NCI-H2029 (cell line): ENCODE data around the gene OR4C45.
"Not testable (repeated sequence)": the region's sequence is repeated elsewhere in the genome, so short reads cannot be mapped to it uniquely, and the experiment has no call there.

Experiments used
- DNase-seq: peaks from one replicate; lab custom pipeline; 2025; lab: John Stamatoyannopoulos, UW

OR4C45 gene

GRCh38 chr11:50032574-50032973 is at the start of gene OR4C45:
TSS of gene OR4C45 (plus strand) at chr11:50032874.
- DNase-seq = no peak

DNA sequence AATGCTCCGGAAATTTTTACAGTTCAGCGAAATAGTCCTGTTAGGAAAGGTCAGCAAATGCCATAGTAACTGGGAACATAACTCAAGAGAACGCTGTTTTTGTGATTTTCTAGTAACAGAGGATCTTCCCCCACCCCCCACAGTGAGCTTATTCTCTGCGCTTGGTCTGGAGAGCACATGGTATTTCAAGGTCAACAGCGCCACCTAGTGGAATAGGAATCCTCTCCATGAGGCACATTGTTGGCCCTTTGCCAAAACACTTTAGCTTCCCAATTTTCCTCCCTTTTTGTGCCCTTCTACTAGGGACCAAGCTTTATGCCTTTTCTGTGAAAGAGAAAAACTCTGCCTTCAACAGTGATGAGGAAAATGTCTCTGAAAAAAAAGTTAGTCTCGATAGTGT is 37.1 kb upstream of the OR4C45 start:
- DNase-seq = peak; percentile 87

DNA sequence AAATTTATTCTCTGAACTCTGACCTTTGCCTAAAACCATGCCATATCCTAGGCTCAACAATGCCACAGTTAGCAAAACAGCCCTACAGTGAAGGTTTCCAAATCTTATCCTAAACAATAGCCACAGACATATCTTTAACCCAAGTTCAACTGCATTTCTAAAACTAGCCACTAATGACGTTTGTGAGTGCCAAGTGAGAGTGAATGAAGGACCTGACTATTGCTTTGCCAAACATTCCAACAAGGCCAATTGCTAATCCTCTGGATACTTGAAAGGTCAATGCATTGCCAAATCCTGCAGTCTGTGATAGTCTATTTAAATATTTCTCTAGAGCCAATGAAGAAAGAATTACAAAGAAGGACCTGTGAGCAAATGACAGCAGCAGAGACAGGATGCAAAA is 2.5 kb upstream of the OR4C45 start:
- DNase-seq = no peak

GRCh38 chr11:50036239-50036638 is 3.6 kb downstream of the OR4C45 start:
- DNase-seq = not testable (repeated sequence)

DNA sequence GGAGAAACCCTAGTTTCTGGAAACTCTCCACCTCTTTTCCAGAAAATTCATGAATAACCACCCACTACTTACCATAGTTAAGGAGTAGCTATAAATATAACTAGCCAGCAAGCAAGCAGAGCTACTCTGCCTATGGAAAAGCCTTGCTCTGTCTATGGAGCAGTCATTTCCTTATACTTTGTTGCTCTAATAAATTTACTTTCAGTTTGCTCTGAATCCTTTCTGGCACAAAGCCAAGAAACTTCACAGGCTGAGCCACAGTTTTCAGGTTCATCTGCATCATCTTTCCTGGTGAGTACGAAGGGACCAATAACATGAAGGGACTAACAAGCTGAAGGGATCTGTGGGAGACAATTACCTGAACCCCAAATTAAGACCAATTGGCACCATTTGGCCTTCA is 4.6 kb downstream of the OR4C45 start:
- DNase-seq = no peak

- no peak for DNase-seq
Observed at GRCh38 chr11:50044647-50045046, 12.0 kb downstream of the OR4C45 start.

GRCh38 chr11:50063056-50063455 is 30.4 kb downstream of the OR4C45 start:
- not testable (repeated sequence) for DNase-seq

DNA sequence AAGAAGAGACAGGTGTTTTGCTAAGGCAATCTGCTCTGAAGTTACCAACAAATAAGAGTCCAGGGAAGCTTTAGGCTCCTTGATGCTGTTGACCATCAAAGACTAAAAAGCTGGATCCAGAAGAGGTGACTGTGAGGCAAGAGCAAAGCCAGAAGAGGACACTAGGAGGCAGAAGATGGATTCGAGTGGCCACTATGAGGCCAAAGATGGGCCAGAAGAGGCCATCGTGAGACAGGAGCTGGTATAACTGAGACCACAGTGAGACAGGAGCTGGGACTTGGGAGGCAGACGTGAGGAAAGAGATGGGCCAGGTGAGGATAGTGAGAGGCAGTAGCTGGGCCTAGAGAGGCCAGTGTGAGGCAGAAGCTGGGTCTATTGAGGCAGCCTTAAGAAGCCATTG is 37.7 kb downstream of the OR4C45 start:
- DNase-seq = no peak

DNA sequence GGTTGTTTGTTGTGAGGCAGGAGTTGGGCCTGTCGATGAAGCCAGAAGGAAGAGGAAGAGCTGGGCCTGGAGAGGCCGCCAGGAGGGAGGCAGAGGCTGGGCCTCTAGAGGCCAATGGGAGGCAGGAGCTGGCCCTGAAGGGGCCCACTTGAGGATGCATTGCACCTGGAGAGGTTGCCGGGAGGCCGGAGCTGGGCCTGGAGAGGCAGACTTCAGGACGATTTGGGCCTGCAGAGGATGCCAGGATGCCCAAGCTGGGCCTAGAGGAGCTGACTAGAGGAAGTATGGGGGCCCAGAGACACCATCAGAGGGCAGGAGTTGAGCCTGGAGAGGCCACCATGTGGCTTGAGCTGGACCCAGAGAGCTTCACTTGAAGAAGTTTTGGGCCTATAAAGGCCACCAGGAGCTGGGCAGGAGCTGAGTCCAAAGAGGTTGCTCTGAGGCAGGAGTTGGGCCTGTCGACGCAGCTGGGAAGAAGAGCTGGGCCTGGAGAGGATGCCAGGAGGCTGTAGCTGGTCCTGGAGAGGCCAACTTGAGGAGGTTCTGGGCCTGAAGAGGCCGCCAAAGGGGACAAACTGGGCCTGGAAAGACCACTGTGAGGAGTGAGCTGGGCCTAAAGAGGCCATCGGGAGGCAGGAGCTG is 39.0 kb downstream of the OR4C45 start:
- no peak for DNase-seq

DNA sequence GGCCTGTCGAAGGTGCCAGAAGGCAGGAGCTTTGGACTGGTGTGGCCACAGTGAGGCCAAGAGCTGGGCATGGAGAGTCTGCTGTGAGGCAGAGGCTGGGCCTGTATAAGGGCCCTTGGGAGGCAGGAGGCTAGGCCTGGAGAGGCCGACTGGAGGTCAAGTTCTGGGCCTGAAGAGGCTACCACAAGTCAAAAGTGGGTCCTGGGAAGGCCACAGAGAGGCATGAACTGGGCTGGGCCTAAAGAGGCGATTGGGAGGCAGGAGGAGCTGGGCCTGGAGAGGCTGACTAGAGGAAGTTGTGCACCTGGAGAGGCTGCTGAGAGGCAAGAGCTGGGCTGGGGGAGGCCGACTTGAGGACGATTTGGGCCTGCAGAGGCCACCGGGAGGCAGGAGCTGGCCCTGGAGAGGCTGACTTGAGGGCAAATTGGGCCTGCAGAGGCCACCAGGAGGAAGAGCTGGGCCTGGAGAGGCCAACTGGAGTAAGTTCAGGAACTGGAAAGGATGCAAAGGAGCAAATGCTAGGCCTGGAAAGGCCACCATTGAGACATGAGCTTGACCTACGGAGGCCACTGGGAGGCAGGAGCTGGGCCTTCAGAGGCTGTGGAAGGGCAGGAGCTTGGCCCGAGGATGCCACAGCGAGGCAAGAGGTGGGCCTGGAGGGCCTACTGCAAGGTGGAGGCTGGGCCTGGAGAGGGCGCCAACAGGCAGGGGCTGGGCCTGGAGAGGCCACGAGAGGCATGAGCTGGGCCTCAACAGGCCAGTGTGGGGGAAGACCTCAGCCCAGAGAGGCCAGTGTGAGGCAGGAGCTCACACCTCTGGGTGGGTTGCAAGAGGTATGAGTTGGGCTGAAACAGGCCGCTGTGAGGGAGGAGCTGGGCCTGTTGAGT is 39.8 kb downstream of the OR4C45 start:
- DNase-seq = no peak

- DNase-seq = no peak
Observed at GRCh38 chr11:50073113-50074105, 40.7 kb downstream of the OR4C45 start.

DNA sequence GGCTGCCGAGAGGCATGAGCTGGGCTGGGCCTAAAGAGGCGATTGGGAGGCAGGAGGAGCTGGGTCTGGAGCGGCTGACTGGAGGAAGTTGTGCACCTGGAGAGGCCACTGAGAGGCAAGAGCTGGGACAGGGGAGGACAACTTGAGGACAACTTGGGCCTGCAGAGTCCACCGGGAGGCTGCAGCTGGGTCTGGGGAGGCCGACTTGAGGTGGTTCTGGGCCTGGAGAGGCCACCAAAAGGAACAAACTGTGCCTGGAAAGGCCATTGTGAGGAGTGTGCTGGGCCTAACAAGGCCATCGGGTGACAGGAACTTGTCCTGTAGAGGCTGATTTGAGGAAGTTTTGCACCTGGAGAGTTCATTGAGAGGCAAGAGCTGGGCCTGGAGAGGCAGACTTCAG is 41.5 kb downstream of the OR4C45 start:
- no peak for DNase-seq

GRCh38 chr11:50075856-50076255 is 43.2 kb downstream of the OR4C45 start:
- no peak for DNase-seq

GRCh38 chr11:50077526-50077925 is 44.9 kb downstream of the OR4C45 start:
- no peak for DNase-seq

- DNase-seq = no peak
Observed at GRCh38 chr11:50078001-50078400, 45.3 kb downstream of the OR4C45 start.

DNA sequence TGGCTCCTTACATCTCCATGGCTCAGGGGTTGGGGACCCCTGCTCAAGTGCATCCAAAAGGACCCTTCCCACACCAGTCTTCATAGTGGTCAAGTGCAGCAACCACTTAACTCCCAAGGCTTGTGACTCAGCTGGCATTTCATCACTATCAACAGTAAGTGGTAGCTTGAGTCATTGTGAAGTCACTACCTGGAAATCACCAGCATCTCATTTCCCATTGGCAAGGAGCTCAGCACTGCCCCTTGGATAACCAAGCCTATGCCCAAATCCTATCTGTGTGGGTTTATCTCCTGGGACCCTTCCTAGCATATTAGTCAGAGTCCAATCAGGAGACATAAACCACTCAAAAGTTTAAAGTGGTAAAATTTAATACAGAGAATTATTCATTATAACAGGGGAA is 46.3 kb downstream of the OR4C45 start:
- DNase-seq = not testable (repeated sequence)

- no peak for DNase-seq
Observed at GRCh38 chr11:50080256-50080655, 47.6 kb downstream of the OR4C45 start.
